Stimulated activated CD4-positive, alpha-beta T cell treated with anti-CD3 and anti-CD28 coated beads, Interleukin-15, amount 100 ng/mL, for 24 hours (primary cell): Measurements from ENCODE around the gene TCEAL9.
"Not testable (repeated sequence)": the region's sequence is repeated elsewhere in the genome, so short reads cannot be mapped to it uniquely, and the experiment has no call there.

Experiments
- DNase-seq: peaks from one replicate; pipeline ENCODE4 v3.0.0-alpha.2; 2020

TCEAL9 gene, protein sequence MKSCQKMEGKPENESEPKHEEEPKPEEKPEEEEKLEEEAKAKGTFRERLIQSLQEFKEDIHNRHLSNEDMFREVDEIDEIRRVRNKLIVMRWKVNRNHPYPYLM

GRCh38 chrX:103356130-103356798 lies at the start of gene TCEAL9:
Gene TCEAL9 (plus strand): TSS chrX:103356506. CDS start chrX:103357685, 1,179 bp downstream.
- DNase-seq, result no peak

DNA sequence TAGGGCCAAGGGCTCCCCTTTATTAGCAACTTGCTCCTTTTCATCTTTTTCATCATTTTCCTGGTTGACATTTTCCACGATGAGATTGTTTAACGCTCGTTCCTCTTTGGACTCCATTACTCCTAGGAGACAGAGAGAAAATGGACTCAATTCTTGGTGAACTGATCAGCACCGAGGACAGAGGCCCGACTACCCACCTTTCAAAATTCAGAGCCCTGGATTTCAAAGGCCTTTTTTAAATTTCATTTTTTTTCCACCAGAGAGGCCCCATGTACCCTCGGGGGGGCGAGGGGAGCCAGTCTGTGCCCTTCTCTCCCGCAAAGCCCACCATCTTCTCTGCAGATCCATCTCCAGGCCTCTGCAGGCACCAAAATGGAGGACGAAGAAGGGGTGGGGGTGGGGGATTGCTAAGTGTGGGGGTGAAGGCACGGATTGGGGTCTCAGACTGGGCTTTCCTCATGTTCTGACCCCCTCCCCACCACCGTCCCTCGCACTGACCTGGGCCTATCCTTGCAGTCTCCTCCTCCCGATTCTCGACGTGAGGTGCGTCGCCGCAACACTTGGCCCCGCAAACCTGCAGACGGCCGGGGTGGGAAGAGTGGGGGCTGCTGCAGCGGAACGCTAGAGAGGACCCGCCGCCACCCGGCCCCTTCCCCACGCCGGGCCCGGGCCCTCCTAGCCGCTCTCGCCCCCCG lies 46.3 kb upstream of the TCEAL9 start:
- DNase-seq, result peak; percentile 3

DNA sequence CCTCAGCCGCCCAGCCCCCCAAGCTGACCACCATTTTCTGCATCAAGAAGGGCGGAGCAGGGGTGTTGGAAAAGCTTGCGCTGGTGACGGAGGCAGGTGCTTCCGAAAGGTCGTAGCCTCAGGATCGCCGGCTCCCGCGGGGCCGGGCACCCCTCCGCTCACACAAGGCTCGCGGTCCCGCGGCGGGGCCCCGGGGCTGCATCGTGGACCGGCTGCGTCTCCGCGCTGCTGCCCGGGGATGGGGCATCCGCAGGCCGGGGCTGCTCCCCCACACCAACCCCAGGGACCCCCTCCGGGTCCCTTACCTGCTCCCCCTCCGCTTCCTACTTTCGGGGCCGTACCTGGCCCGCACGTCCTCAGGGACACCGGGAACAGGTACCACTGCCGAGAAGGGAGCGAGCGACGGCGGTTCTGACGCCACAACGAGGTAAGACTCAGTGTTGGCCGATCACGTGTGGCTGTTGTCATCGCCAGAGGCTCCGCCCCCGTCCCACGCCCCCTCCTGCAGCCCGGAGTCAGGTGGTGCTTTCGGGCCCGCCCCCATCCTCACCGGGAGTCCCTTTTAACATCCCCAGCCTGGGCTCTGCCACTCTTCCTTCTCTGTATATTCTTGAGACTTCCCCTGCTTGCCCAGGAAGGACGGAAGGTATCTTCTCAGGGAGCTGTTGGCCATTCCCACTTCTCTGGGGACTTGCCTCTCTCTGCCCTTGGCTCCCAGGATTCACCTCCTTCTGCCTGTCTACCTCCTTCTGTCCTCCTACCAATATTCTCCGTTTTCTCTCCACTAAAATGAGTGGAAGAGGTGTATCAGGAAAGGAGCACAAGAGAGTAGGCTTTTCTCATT lies 45.5 kb upstream of the TCEAL9 start, which contains the start of gene BEX2:
Gene BEX2, minus strand, starts transcription at position 436 of the 844 bp plus-strand sequence. CDS start 1,014 bp downstream, outside the sequence.
- DNase-seq, result peak; percentile 88

DNA sequence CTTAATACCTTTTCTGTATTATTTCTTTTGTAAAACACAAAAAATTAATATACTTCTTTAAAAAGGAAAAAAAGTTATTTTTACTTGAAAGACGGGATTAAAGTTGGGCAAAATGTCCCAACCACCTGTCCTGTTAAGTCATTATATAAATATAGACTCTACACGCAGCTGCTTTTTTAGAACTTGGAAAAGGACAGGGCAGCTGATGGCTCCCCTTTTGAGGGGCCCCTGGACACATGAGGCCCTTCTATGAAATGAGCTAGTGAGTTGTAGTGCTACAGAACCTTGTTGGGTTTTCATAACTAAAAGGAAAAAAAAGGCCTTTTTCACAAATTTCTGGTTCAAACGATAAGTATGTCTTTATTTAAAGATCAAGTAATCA lies 44.9 kb upstream of the TCEAL9 start:
- DNase-seq, result no peak

- no peak for DNase-seq
These were observed 26.3 kb upstream of the TCEAL9 start, which contains the start of gene TCEAL7 for GRCh38 chrX:103329991-103330390. Gene TCEAL7 (plus strand): TSS chrX:103330239. CDS start chrX:103331404, 1,165 bp downstream.

- no peak for DNase-seq
These were observed 25.5 kb upstream of the TCEAL9 start for GRCh38 chrX:103330681-103331288.

DNA sequence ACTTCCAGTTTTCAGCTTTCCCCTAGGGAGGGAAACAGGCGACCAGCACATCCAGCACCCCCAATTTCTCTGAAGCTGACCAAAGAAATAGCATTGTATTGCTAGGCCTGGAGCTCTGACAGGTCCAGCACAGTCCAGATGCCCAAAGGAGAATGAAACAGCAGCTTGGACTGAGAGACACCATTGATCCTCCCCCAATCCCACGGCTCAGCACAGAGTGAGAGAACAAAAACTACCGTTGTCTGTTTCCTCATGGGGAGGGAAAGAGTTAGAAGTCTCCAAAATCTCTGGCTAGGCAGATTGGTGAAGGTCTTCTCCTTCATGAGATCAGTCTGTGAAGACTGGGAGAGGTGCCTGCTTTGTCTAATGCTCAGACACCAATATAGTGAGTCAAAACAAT lies 17.6 kb upstream of the TCEAL9 start:
- DNase-seq, result no peak

- DNase-seq, result peak; percentile 42
These were observed 13.2 kb upstream of the TCEAL9 start for GRCh38 chrX:103343105-103343504.

DNA sequence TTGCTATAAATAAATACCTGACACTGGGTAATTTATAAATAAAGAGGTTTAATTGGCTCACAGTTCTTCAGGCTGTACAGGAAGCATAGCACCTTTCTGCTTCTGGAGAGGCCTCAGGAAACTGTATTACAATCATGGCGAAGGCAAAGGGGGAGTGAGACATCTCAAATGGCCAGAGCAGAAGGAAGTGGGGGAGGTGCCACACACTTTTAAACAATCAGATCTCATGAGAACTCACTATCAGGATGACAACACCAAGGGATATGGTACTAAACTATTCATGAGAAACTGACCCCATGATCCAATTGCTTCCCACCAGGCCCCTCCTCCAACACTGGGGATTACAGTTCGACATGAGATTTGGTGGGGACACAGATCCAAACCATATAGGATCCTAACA lies 11.7 kb upstream of the TCEAL9 start:
- no peak for DNase-seq

DNA sequence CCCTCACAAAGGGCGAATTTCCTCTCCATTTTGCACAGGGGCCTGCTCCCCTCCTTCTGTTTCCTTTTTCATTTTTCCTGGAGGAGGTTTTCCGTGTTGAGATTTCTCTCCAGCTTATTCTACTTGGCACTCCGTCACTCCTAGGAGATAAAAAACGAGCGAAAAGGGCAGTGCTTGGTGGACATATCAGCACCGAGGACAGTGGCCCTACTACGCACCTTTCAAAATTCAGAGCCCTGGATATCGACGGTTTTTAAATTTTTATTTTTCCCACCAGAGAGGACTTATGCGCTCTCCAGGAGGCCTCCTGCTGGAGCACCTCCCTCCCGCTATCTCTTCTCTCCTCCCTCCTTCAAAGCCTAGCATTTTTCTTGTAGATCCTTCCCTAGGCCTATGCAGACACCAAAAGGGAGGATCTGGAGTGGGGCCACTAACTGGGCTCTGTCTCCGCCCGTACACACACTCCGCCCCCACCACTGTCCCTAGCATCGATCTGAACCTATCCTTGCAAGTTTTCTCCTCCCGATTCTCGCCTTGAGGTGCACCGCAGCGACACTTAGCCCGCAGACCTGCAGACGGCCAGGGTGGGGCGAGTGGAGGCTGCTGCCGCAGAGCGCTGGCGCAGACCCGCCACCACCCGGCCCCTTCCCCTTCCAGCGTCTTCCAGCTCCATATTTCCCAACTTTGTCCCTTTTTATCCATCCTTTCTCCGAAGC lies 8.5 kb upstream of the TCEAL9 start:
- no peak for DNase-seq

DNA sequence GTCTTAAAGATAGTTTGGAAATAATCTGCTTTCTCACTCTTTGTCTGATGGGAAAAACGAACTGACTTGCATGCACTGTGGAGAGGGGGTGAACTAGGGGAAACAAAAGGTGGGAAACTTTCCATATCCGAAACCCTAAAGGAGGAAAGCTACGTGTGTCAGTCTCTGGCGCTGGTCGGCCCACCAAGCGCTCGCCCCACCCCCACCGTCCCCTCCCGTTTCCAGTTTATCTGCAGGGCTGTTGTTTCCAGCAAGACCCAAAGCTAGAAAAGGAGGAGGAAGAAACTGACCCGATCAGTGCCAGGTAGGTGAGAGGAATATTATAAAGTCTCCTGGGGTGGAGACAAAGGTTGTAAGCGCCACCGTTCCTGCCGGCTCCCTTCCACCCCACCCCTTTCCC lies 552 bp downstream of the TCEAL9 start:
- DNase-seq, result no peak

DNA sequence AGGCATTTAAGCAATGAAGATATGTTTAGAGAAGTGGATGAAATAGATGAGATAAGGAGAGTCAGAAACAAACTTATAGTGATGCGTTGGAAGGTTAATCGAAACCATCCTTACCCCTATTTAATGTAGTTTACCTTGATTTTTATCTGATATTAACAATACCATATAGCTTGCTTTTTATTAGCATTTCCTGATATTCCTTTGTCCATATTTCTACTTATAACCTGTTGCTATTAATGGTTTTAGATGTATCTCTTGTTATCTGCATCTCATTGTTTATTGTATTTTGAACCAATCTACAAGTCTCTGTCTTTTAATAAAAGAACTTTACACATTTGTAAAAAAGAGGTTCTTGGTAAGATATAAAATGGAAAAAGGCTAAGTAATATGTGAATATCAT lies 1.6 kb downstream of the TCEAL9 start:
- no peak for DNase-seq

DNA sequence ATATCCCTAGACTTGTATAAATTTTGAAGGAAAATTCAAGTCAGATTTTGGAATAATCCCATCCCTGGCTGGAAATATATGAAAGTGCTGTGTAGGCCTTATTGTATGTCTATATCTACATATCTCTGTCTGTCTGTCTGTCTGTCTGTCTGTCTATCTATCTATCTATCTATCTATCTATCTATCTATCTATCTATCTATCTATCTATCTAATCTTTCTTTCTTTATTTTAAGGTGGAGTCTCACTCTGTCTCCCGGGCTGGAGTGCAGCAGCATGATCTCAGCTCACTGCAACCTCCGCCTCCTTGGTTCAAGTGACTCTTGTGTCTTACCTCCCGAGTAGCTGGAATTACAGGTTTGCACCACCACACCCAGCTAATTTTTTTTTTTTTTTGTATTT lies 3.3 kb downstream of the TCEAL9 start:
- not testable (repeated sequence) for DNase-seq

GRCh38 chrX:103360092-103360491 lies 3.8 kb downstream of the TCEAL9 start:
- DNase-seq, result no peak

GRCh38 chrX:103360916-103361315 lies 4.6 kb downstream of the TCEAL9 start:
- DNase-seq, result no peak

- no peak for DNase-seq
These were observed 5.5 kb downstream of the TCEAL9 start for GRCh38 chrX:103361798-103362197.

GRCh38 chrX:103362474-103362873 lies 6.2 kb downstream of the TCEAL9 start:
- DNase-seq, result no peak

DNA sequence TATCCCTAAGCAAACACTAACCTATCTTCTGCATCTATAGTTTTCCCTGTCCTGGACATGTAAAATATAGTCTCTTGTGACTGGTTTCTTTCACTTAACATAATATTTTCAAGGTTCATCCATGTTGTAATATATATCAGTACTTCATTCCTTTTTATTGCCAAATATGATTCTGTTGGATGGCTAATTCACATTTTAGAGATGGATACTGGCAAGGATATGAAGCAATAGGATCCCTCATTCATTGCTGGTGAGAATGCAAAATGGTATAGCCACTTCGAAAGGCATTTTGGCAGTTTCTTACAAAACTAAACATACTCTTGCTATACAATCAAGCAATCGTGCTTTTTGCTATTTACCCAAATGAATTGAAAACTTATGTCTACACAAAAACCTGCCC lies 6.7 kb downstream of the TCEAL9 start:
- DNase-seq, result no peak

DNA sequence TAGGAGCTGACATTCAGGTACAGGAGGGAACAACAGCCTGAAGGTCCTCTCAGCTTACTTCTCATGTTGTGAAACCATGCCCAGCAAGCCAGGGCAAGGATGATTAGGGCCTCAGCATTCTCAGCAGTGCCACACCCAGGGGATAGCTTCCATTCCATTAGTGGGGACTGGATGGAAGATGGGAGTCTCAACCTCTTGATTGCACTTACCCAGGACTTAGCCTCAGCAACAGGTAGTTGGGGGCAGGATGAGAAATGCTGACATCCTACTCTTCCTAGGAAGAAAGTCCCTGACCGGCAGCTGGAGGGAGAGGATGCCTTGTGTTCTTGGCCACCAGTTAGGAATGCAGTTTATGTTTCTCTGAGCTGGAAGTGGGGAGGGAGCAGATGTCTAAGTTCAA lies 11.2 kb downstream of the TCEAL9 start:
- no peak for DNase-seq

- DNase-seq, result no peak
These were observed 13.2 kb downstream of the TCEAL9 start for GRCh38 chrX:103369479-103369878.

DNA sequence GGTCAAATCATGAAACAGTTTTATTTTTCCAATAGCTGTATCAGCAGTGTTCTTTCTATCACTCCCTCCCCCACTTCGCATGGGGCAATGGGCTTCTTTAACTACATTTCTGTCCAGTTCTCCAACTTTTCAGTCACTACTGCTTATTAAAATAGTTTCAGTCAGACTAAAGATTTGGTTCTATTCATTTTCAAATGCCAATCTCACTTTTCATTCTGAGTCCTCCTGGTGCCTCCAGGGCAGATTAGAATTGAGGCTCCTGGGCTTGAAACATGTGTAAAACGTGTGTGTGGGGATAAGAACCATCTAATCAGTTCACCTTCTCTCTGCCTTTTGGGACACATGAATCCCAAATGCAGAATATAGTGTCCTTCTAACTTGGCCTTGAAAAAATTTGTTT lies 16.6 kb downstream of the TCEAL9 start:
- DNase-seq, result no peak

- DNase-seq, result no peak
These were observed 17.3 kb downstream of the TCEAL9 start for GRCh38 chrX:103373581-103373980.
